Stimulated activated naive B cell treated with anti-CD40 and anti-IgM and Interleukin-4, amounts not matched to agents 10 μg/mL and 1 μg/mL and 100 μg/mL, for 72 hours (primary cell): Measurements from ENCODE around the gene SELENOH.
A peak's percentile ranks its signal among the peaks of the same experiment; 100 is the strongest.

Source experiments
- ATAC-seq, 2 donors: fragments of 150-1000 bp; cut with Tn5 transposase; replicated peaks; 2 replicates each; pipeline ENCODE4 v1.10.0; 2021; ENCODE audit warnings: moderate library complexity in 1 of 2
- DNase-seq: peaks from one replicate; pipeline ENCODE4 v3.0.0; 2021
- H3K27ac Mint-ChIP-seq: one replicate; pipeline ENCODE4 v1.8.0; 2022; ENCODE audit warnings: mild to moderate bottlenecking, mixed read lengths
- H3K27me3 Mint-ChIP-seq, 2 donors: one replicate each; pipeline ENCODE4 v1.8.0; 2022; ENCODE audit warnings: mixed read lengths in 2 of 2
- H3K36me3 Mint-ChIP-seq, 2 donors: one replicate each; pipeline ENCODE4 v1.8.0; 2022; ENCODE audit warnings: mixed read lengths in 2 of 2, mild to moderate bottlenecking in 1 of 2
- H3K4me1 Mint-ChIP-seq, 2 donors: one replicate each; pipeline ENCODE4 v1.8.0; 2022; ENCODE audit warnings: mixed read lengths in 2 of 2, mild to moderate bottlenecking in 1 of 2
- H3K4me3 Mint-ChIP-seq, 2 donors: one replicate each; pipeline ENCODE4 v1.8.0; 2022; ENCODE audit warnings: mild to moderate bottlenecking in 2 of 2, mixed read lengths in 2 of 2, moderate library complexity in 1 of 2
- H3K9me3 Mint-ChIP-seq, 2 donors: one replicate each; pipeline ENCODE4 v1.8.0; 2022; ENCODE audit warnings: mixed read lengths in 2 of 2, mild to moderate bottlenecking in 1 of 2

SELENOH gene

DNA sequence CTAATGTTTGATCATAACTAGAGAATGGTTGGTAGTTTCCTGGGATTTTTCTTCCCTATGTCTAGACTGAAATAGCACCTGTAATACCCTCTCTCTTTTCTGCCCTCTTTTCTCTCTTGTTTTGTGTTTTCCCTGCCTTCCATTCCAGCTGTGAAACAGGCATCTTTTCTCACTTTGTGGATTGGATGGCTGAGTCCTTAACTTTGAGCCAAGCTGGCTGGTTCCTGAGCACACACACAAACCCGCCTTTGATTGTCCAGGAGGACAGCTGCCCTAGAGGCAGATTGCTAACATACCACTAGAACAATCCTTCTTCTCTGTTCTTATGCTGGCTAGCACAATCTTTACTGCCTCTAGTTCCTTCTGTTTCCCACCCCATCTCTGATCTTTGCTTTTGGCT is 38.0 kb downstream of the SELENOH start:
- no peaks in the 10 kb centered on the region for H3K27me3 Mint-ChIP-seq

DNA sequence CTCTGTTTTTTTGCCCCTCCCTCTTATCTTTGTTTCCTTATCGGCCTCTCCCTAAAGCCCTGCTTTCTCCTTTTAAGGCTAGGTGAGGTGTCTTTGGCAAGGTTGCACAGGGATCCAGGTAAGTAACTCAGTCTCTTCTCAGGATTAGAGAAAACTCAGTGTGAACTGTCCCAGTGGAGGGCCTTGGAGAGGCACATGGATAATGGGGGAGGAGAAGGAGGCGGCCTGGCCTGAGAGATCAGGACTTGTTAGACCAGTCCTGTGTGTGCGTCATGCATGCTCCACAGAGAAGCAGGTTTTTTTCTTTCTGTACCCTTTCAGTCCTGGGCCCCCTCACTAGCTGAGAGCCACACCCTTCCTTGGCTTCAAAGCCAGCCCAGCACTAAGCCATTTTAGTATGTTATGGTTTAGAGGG is 40.2 kb downstream of the SELENOH start:
- Mint-ChIP-seq H3K4me3 (no peak overlapping the region), H3K36me3 (peaks cover 21 to 34% of the 10 kb centered on the region in 2 donors), H3K27me3 (no peaks in the 10 kb centered on the region), H3K9me3 (no peaks in the 10 kb centered on the region), H3K27ac (no peak overlapping the region), H3K4me1 (peaks cover 31 to 72% of the 10 kb centered on the region in 2 donors)
- ATAC-seq (no peak), DNase-seq (no peak)

More for the DNA sequence above, 38.0 kb downstream of the SELENOH start:
- Mint-ChIP-seq H3K4me3 (no peak overlapping the region), H3K27ac (no peak overlapping the region), H3K9me3 (no peaks in the 10 kb centered on the region), H3K36me3 (peaks cover 22 to 38% of the 10 kb centered on the region in 2 donors), H3K4me1 (peaks cover 33 to 67% of the 10 kb centered on the region in 2 donors)
- DNase-seq (no peak), ATAC-seq (no peak)

DNA sequence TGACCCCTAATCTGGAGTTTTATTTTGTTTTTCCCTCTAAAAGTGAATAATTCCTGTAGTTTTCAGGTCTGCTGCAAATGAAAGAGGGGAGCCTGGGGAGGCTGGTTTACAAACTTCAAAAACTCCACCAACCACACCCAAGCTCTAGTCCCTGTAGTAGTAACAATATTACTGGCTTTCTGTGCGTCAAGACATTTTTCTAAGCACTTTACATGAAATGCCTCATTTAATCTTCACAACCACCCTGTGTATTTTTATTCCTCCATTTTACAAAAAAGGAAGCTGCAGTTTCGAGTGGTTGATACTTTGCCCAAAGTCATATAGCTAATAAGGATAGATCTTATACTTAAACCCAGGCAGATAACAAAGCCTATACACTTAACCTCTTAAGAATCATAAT is 43.8 kb downstream of the SELENOH start:
- Mint-ChIP-seq H3K27me3 (no peaks in the 10 kb centered on the region), H3K9me3 (no peaks in the 10 kb centered on the region), H3K4me1 (peaks cover 23 to 71% of the 10 kb centered on the region in 2 donors), H3K36me3 (peaks cover 23 to 34% of the 10 kb centered on the region in 2 donors), H3K4me3 (peak overlapping the region; percentile 46 to 52), H3K27ac (peak overlapping the region; percentile 90)
- ATAC-seq, result peak; percentile 95 to 96
- peak; percentile 7 for DNase-seq

DNA sequence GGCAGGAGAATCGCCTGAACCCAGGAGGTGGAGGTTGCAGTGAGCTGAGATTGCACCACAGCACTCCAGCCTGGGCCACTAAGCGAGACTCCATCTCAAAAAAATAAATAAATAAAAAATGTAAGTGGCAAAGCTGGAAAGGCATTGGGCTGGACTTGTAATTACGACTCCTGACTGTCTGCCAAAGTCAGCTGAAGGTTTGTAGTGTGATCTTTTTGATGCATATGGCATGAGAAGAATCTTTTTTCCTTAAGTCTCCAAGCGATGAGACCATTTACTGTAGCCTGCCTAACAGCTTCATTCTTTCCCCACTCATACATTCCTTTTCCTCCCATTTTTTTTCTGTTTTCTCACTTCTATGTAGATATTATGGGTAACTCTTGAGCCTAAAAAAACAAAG is 45.1 kb downstream of the SELENOH start:
- Mint-ChIP-seq H3K4me1 (peaks cover 28 to 75% of the 10 kb centered on the region in 2 donors), H3K36me3 (peaks cover 21 to 32% of the 10 kb centered on the region in 2 donors), H3K4me3 (no peak overlapping the region), H3K27ac (no peak overlapping the region), H3K9me3 (no peaks in the 10 kb centered on the region), H3K27me3 (no peaks in the 10 kb centered on the region)
- DNase-seq (no peak), ATAC-seq (no peak)

DNA sequence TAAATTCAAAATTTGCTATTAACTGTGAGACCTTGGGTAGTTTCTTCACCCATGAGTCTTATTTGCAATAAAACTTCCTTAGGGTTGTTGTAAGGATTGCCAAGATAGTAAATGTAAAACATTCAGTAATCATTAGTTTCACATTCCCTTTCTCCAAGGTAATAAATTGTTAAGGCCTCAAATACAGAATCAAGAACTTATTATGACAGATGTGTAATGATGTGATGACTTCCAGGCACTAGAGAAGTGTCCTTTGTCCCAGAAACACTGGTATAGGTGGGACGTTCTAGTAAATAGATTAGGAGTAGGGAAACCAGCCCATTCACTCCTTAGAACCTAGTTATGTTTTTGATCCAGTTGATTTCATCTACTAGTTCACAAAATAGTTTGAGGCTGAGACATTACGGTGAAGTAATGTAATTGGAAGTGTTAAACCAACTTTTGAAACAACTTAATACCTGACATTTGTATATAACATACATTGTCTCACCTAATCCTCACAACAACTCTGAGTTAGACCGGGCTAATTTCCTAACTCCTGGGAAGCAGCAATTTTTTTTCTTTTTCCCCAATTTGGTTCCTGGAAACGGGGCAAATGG is 45.8 kb downstream of the SELENOH start:
- DNase-seq, result no peak
- Mint-ChIP-seq H3K9me3 (no peaks in the 10 kb centered on the region), H3K27me3 (no peaks in the 10 kb centered on the region), H3K4me3 (no peak overlapping the region), H3K4me1 (peaks cover 33 to 75% of the 10 kb centered on the region in 2 donors), H3K36me3 (peaks cover 17 to 33% of the 10 kb centered on the region in 2 donors), H3K27ac (no peak overlapping the region)
- no peak for ATAC-seq

DNA sequence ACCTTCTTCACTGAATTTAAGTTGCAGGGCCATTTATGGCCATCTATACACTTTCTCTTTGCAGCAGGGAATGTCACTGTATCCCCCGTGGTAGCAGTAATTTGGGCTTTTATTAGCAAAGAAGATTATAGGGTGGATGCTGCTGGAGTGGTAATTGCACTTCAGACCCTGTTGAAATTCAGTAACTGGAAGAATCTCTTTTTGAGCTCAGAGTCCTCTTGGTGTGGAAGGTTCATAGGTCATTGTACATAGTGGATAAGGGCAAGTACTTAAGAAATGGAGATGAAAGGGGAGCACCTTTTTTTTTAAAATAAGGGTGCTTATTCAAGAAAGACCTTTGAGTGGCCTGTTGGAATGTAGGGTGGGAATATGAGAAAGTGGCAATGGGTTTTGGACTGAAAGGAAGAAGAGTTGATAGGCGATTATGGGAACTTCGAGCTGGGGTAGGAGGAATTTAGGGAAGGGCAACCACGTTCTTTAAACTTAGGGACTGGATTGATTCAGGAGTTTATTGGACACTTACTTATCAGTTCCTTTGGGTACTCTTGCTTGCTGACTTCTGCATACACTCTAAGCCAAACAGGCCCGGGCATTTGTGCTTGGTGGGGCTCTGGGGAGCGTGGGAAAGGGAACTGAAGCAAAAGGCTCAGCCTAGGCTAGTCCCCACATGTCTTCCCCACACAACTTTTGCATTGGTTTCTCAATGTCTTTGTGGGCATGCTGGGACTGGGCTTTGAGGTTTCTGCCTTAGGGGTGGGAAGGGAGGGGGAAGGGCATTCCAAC is 46.8 kb downstream of the SELENOH start:
- Mint-ChIP-seq H3K4me3 (no peak overlapping the region), H3K4me1 (peaks cover 38 to 77% of the 10 kb centered on the region in 2 donors), H3K9me3 (no peaks in the 10 kb centered on the region), H3K36me3 (peaks cover 11 to 26% of the 10 kb centered on the region in 2 donors), H3K27ac (peak overlapping the region; percentile 6), H3K27me3 (no peaks in the 10 kb centered on the region)
- ATAC-seq, result peak in 1 of 2 donors; percentile 29
- no peak for DNase-seq

DNA sequence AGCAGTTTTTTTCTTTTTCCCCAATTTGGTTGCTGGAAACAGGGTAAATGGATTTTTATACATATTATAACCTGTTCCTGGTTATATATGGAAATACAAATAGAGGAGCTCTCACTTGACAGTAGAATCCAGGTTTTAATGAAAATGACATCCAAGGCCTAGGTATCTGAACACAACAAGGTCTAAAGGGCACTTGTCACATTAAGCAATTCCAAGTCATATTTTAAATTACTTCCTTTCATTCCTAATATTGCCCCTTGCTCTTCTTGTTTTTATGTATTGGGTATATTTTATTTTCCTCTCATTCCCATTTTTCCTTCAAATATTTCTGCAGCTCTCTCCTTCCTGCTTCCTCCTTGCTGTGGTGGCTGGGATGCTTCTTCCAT is 47.4 kb downstream of the SELENOH start:
- no peak overlapping the region for H3K27ac Mint-ChIP-seq
- H3K4me1 Mint-ChIP-seq, result peaks cover 40 to 80% of the 10 kb centered on the region in 2 donors
- ATAC-seq (no peak), DNase-seq (no peak)
- peaks cover 11 to 27% of the 10 kb centered on the region in 2 donors for H3K36me3 Mint-ChIP-seq
- no peak overlapping the region for H3K4me3 Mint-ChIP-seq
- H3K27me3 Mint-ChIP-seq, result no peaks in the 10 kb centered on the region
- H3K9me3 Mint-ChIP-seq, result no peaks in the 10 kb centered on the region

DNA sequence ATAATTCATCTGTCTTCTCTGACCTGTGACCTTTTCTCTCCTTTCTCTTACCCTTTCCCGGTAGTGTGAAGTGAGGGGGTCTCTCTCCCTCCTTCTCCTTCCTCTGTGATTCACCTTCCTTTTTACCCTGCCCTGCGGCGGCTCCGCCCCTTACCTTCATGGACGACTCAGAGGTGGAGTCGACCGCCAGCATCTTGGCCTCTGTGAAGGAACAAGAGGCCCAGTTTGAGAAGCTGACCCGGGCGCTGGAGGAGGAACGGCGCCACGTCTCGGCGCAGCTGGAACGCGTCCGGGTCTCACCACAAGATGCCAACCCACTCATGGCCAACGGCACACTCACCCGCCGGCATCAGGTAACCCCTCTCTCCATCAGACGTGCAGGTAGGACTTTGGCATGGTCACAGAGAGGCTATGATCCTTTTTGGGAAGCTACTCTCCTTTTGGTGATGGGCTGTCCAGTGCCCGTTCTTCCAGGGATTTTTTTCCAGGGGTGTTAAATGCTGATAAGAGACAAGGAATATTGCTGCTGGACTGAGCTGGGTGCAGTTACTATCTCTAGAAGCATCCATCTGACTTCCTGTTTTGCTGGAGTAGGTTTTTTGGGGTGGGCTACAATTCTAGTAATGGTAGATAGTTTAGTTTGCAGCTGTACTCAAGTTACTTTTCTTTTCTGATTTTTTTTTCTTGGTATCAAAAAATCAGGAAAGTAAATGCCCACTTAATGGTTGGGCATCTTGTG is 50.2 kb downstream of the SELENOH start:
- H3K4me3 Mint-ChIP-seq, result peak overlapping the region in 1 of 2 donors; percentile 59
- H3K4me1 Mint-ChIP-seq, result peaks cover 36 to 73% of the 10 kb centered on the region in 2 donors
- no peak for DNase-seq
- H3K27me3 Mint-ChIP-seq, result no peaks in the 10 kb centered on the region
- ATAC-seq, result peak; percentile 6 to 10
- peaks cover 0 to 2% of the 10 kb centered on the region in 2 donors for H3K9me3 Mint-ChIP-seq
- peak overlapping the region; percentile 90 for H3K27ac Mint-ChIP-seq
- H3K36me3 Mint-ChIP-seq, result peaks cover 22 to 35% of the 10 kb centered on the region in 2 donors

DNA sequence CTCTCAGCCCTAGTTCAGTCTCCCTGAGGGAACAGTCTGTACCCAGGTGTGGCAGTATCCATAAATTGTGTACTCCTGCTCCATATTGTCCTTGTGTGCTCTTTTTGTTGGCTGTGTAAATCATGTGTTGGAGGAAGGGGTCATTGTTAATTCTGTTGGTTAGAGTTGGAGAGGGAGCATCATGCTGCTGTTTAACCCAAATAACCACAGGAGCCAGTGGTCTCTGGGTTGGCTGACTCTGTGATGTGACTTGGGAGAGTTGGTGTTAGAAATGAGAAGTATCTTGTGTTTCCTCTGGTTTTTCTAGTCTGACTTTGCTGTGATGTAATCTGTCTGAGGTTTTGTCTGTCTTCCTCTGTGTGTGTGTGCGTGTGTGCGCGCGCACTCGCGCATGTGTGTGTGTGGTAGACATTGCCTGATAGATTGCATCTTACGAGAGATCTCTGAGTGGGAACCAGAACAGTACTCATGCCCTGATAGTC is 50.8 kb downstream of the SELENOH start:
- DNase-seq (peak; percentile 70), ATAC-seq (peak; percentile 89 to 91)
- H3K36me3 Mint-ChIP-seq, result peaks cover 26 to 37% of the 10 kb centered on the region in 2 donors
- peaks cover 33 to 70% of the 10 kb centered on the region in 2 donors for H3K4me1 Mint-ChIP-seq
- peak overlapping the region; percentile 90 for H3K27ac Mint-ChIP-seq
- peaks cover 0 to 2% of the 10 kb centered on the region in 2 donors for H3K9me3 Mint-ChIP-seq
- H3K4me3 Mint-ChIP-seq, result peak overlapping the region; percentile 59 to 63
- no peaks in the 10 kb centered on the region for H3K27me3 Mint-ChIP-seq

DNA sequence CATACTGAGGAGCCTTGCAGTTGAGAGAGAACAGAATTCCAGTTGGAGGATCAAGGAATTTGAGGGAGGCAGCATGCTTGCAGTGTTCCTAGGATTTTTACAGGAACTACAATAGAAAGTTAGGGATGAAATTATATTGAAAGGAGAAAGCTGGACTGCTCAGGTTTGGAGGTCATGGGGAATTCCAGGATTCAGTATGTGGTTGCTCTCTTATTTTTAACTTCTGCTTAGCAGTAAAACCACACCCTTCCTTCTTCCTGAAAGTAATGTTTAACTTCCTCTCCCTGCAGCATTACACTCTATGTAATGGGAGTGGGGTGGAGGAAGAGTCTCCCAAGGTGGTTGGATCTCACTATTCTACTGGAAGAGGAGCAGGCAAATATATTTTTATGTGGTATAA is 51.6 kb downstream of the SELENOH start:
- peaks cover 0 to 2% of the 10 kb centered on the region in 2 donors for H3K9me3 Mint-ChIP-seq
- no peaks in the 10 kb centered on the region for H3K27me3 Mint-ChIP-seq
- peaks cover 32 to 64% of the 10 kb centered on the region in 2 donors for H3K4me1 Mint-ChIP-seq
- H3K36me3 Mint-ChIP-seq, result peaks cover 29 to 38% of the 10 kb centered on the region in 2 donors
- DNase-seq (peak; percentile 8), ATAC-seq (peak; percentile 36 to 50)
- H3K4me3 Mint-ChIP-seq, result peak overlapping the region; percentile 59 to 64
- peak overlapping the region; percentile 91 for H3K27ac Mint-ChIP-seq
